K562 (cell line): ENCODE data around the gene SLC26A2. TPM values are rescaled to one million over a fixed set of nuclear protein-coding genes. Genes with fewer than 3 reads are reported as not detected.

ENCODE experiments used
- BMI1 ChIP-seq: fragments of 150-350 bp; IDR thresholded peaks from 2 replicates; pipeline ENCODE4 v1.6.1; 2014; ENCODE audit warnings: low read length
- BRF2 ChIP-seq: IDR thresholded peaks from 3 replicates; pipeline ENCODE4 v1.6.1; 2011; ENCODE audit warnings: borderline replicate concordance, mild to moderate bottlenecking; ENCODE audit not compliant: insufficient read length, insufficient read depth
- CBX2 ChIP-seq: fragments of 200-600 bp; sonication (generic); IDR thresholded peaks from one replicate; pipeline ENCODE4 v1.6.1; 2012; ENCODE audit warnings: mild to moderate bottlenecking, low read length, inconsistent platforms; ENCODE audit not compliant: insufficient read depth, poor library complexity, severe bottlenecking
- CBX5 ChIP-seq: IDR thresholded peaks from 2 replicates; pipeline ENCODE4 v1.6.1; 2014; ENCODE audit warnings: low read depth, borderline replicate concordance
- CHCHD3 ChIP-seq: fragments of 250-450 bp; sonication (Bioruptor Pico); IDR thresholded peaks from 2 replicates; pipeline ENCODE4 v2.1.2; 2022; ENCODE audit warnings: mild to moderate bottlenecking
- EZH2 ChIP-seq: IDR thresholded peaks from 2 replicates; pipeline ENCODE4 v1.6.1; 2012; ENCODE audit warnings: low read depth, mild to moderate bottlenecking, inconsistent platforms, low read length, borderline replicate concordance
- FOXP1 ChIP-seq: sonication (generic); formaldehyde crosslinking; IDR thresholded peaks from 2 replicates; pipeline ENCODE4 v1.8.0; 2022; ENCODE audit warnings: mild to moderate bottlenecking, missing genetic modification reagents
- GABPB1 ChIP-seq: sonication (generic); formaldehyde crosslinking; IDR thresholded peaks from 2 replicates; pipeline ENCODE4 v1.8.0; 2022; ENCODE audit warnings: mild to moderate bottlenecking, missing genetic modification reagents
- KDM2B ChIP-seq: fragments of 250-450 bp; sonication (Bioruptor Pico); IDR thresholded peaks from 2 replicates; pipeline ENCODE4 v1.8.0; 2021; ENCODE audit warnings: mild to moderate bottlenecking, moderate library complexity
- LARP7 ChIP-seq: fragments of 450-650 bp; IDR thresholded peaks from 2 replicates; pipeline ENCODE4 v1.6.1; 2016
- MAFG ChIP-seq: fragments of 450-650 bp; conservative IDR thresholded peaks from 2 replicates; pipeline ENCODE4 v1.6.1; 2016; ENCODE audit warnings: missing genetic modification characterization, missing compliant biosample characterization
- MLLT1 ChIP-seq, 2 experiments: fragments of 450-650 bp; IDR thresholded peaks; 2 replicates each; pipeline ENCODE4 v1.6.1; 2016
- NFE2L1 ChIP-seq: fragments of 450-650 bp; IDR thresholded peaks from 2 replicates; pipeline ENCODE4 v1.6.1; 2016; ENCODE audit warnings: missing genetic modification characterization, low read depth, mild to moderate bottlenecking, missing compliant biosample characterization, moderate library complexity, borderline replicate concordance
- PKNOX1 ChIP-seq: fragments of 450-650 bp; IDR thresholded peaks from 2 replicates; pipeline ENCODE4 v1.6.1; 2016
- TAF9B ChIP-seq: fragments of 450-650 bp; IDR thresholded peaks from 2 replicates; pipeline ENCODE4 v1.6.1; 2018; ENCODE audit warnings: mild to moderate bottlenecking; ENCODE audit not compliant: partially characterized antibody
- TBP ChIP-seq: optimal IDR thresholded peaks from 2 replicates; pipeline ENCODE3; 2011; ENCODE audit warnings: low read depth, low read length, improper control_type of control experiment
- XRCC4 ChIP-seq: IDR thresholded peaks from one replicate; pipeline ENCODE4 v1.6.1; 2011; ENCODE audit not compliant: insufficient read depth, insufficient read length; ENCODE audit errors: extremely low read depth
- ZBTB33 ChIP-seq: sonication (generic); formaldehyde crosslinking; IDR thresholded peaks from 2 replicates; pipeline ENCODE4 v1.8.1; 2023; ENCODE audit warnings: mild to moderate bottlenecking, missing genetic modification reagents
- ZNF253 ChIP-seq: fragments of 250-450 bp; sonication (Bioruptor Pico); conservative IDR thresholded peaks from 2 replicates; pipeline ENCODE4 v1.6.1; 2021; ENCODE audit warnings: mild to moderate bottlenecking
- ZNF263 ChIP-seq: sonication (generic); formaldehyde crosslinking; IDR thresholded peaks from 2 replicates; pipeline ENCODE4 v1.8.0; 2022; ENCODE audit warnings: mild to moderate bottlenecking, missing genetic modification reagents, borderline replicate concordance
- ZNF280B ChIP-seq: fragments of 250-450 bp; sonication (Bioruptor Pico); IDR thresholded peaks from 2 replicates; pipeline ENCODE4 v1.5.1; 2021; ENCODE audit warnings: mild to moderate bottlenecking
- ZNF316 ChIP-seq: fragments of 450-650 bp; IDR thresholded peaks from 2 replicates; pipeline ENCODE4 v1.6.1; 2016
- ZNF347 ChIP-seq: fragments of 450-650 bp; formaldehyde crosslinking; IDR thresholded peaks from 2 replicates; pipeline ENCODE4 v1.4.0; 2020; ENCODE audit warnings: low read depth, mild to moderate bottlenecking, moderate library complexity
- ZNF507 ChIP-seq: conservative IDR thresholded peaks from 2 replicates; pipeline ENCODE4 v1.6.1; 2017; ENCODE audit warnings: missing genetic modification characterization, missing compliant biosample characterization
- polyA plus RNA-seq, 8 experiments: library from polyadenylated mRNA; depleted of rRNA in 4 of 8; stranded (reverse) in 5 of 8; unstranded in 3 of 8; fragments of >200 nt; fragmentation: Nextera tagmentation in 2 of 8; fragmentation: Illumina TruSeq in 1 of 8; extraction: Ambion mirVana in 2 of 8; extraction: Trizol in 1 of 8; gene quantifications; 2 replicates each; pipeline versions ENCODE4 v1.2.1 to v1.2.3, GENCODE V29; 2011 to 2014; ENCODE audit warnings: inconsistent platforms in 1 of 8, missing spikeins in 1 of 8
- total RNA-seq, 7 experiments: library from RNA; depleted of rRNA in 6 of 7; stranded (reverse); fragments of >200 nt in 6 of 7; fragmentation: Illumina TruSeq in 2 of 7; extraction: Trizol in 2 of 7; gene quantifications; 2 replicates each; pipeline versions ENCODE4 v1.2.1 to v1.2.3, GENCODE V29; 2011 to 2021; ENCODE audit warnings: low replicate concordance in 1 of 7

The SLC26A2 gene
- total and polyA plus RNA-seq, 9 of the 15 experiments (the other 6 are each of a cell fraction or from before 2014, with no cell fraction given): 1.1 to 6.3 (median 3.6) TPM

- no peak for TF ChIP-seq CBX2
- no peak for TF ChIP-seq NFE2L1 (tag)
- TF ChIP-seq GABPB1 (CRISPR knock-in tag): no peak
- peak; percentile 63 for TF ChIP-seq TAF9B
- no peak for TF ChIP-seq BRF2
- no peak for TF ChIP-seq FOXP1
- no peak for TF ChIP-seq KDM2B (CRISPR knock-in tag)
- TF ChIP-seq CBX5: no peak
- TF ChIP-seq ZNF253 (CRISPR knock-in tag): no peak
- no peak for TF ChIP-seq CHCHD3 (CRISPR knock-in tag)
- no peak for TF ChIP-seq ZNF280B (CRISPR knock-in tag)
- TF ChIP-seq ZBTB33 (CRISPR knock-in tag): no peak
- no peak for TF ChIP-seq XRCC4
- TF ChIP-seq EZH2: no peak
- TF ChIP-seq ZNF316: no peak
- TF ChIP-seq ZNF347 (CRISPR knock-in tag): no peak
- no peak for TF ChIP-seq BMI1
- no peak for TF ChIP-seq ZNF263 (CRISPR knock-in tag)
- no peak for TF ChIP-seq MAFG (tag)
- TF ChIP-seq PKNOX1: peak; percentile 79
- TF ChIP-seq ZNF507 (tag): no peak
- TF ChIP-seq LARP7: no peak
- TF ChIP-seq MLLT1 (IDR thresholded peaks at IDR 0.05): no peak
- TF ChIP-seq TBP: peak; percentile 53
These were observed 20.4 kb upstream of the SLC26A2 start (continued) for GRCh38 chr5:149940077-149940574.
